Measurements from ENCODE around the gene BRD4.

Gene BRD4

GRCh38 chr19:15231271-15231670 lies 101.1 kb downstream of the BRD4 start (continued):
- TF ChIP-seq ZNF157 (tag by site-specific recombination; IDR thresholded peaks at IDR 0.05) = no peak
- TF ChIP-seq ZNF704 (tag by site-specific recombination; IDR thresholded peaks at IDR 0.05) = no peak
- TF ChIP-seq ZBTB44 (tag by site-specific recombination; IDR thresholded peaks at IDR 0.05) = no peak
- no peak for TF ChIP-seq ZNF596 (tag by site-specific recombination; IDR thresholded peaks at IDR 0.05)

DNA sequence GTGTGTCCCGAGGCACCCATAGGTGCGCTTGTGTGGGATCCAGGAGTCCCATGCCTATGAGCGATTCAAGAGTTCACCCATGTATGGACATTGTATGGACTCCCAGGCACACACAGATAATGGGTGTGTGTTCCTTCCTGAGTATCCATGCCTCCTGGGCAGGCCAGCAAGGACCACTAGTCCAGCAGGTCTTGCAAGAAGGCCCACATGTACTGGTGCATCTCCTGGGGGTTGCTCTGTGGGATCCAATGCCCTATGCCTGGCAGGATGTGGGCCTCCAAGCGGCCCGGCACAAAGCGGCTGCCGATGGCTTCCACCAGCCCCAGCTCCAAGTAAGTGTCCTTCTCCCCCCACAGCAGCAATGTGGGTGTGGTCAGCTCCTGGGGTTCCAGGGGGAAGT lies 105.1 kb downstream of the BRD4 start:
- Histone ChIP-seq H3K4me1 (ENCODE audit: control insufficient read depth, insufficient read depth, low read length) (no peaks in the 10 kb centered on the region), H3K9me3 (ENCODE audit: control insufficient read depth, insufficient read depth, low read depth, low read length) (no peaks in the 10 kb centered on the region), H3K36me3 (ENCODE audit: control insufficient read depth in 2 of 2, insufficient read depth in 1 of 2, low read length in 2 of 2) (no peaks in the 10 kb centered on the region), H3K4me3 (ENCODE audit: low read depth, low read length) (no peak overlapping the region), H3K27ac (ENCODE audit: extremely low read depth, low read depth, low read length) (no peak overlapping the region)
- no peak for TF ChIP-seq ZNF2 (tag by site-specific recombination; IDR thresholded peaks at IDR 0.05)
- peak; percentile 83 for TF ChIP-seq ZNF157 (tag by site-specific recombination; IDR thresholded peaks at IDR 0.05)
- POLR2A ChIA-PET = interaction anchor here (0.5 kb wide), 1 partner anchor 42 kb away, joined by 6 read pairs; no protein-coding TSS in a partner anchor
- CTCF ChIA-PET = no interaction called here

GRCh38 chr19:15225760-15226159 lies 106.6 kb downstream of the BRD4 start:
- no peaks in the 10 kb centered on the region for H3K36me3 ChIP-seq (ENCODE audit: control insufficient read depth in 2 of 2, insufficient read depth in 1 of 2, low read length in 2 of 2)
- CTCF ChIA-PET = interaction anchor here (0.6 kb wide), 1 partner anchor 312 kb away, joined by 3 read pairs; no protein-coding TSS in a partner anchor
- no peak overlapping the region for H3K27ac ChIP-seq (ENCODE audit: extremely low read depth, low read depth, low read length)
- H3K9me3 ChIP-seq (ENCODE audit: control insufficient read depth, insufficient read depth, low read depth, low read length) = no peaks in the 10 kb centered on the region
- no peaks in the 10 kb centered on the region for H3K4me1 ChIP-seq (ENCODE audit: control insufficient read depth, insufficient read depth, low read length)
- POLR2A ChIA-PET = interaction anchor here (0.6 to 0.7 kb wide), 3 partner anchors 72 to 363 kb away, joined by 3 to 5 read pairs (median 4); no protein-coding TSS in a partner anchor
- H3K4me3 ChIP-seq (ENCODE audit: low read depth, low read length) = no peak overlapping the region
- TF ChIP-seq, protein P1, sequence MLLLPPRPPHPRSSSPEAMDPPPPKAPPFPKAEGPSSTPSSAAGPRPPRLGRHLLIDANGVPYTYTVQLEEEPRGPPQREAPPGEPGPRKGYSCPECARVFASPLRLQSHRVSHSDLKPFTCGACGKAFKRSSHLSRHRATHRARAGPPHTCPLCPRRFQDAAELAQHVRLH (tag by site-specific recombination; IDR thresholded peaks at IDR 0.05) = no peak
- no peak for TF ChIP-seq SALL2 (tag by site-specific recombination; IDR thresholded peaks at IDR 0.05; ENCODE audit: borderline replicate concordance)
- no peak for TF ChIP-seq REST (tag by site-specific recombination; IDR thresholded peaks at IDR 0.05)
- no peak for TF ChIP-seq PRDM4 (tag by site-specific recombination; IDR thresholded peaks at IDR 0.05)
- TF ChIP-seq ZNF677 (tag by site-specific recombination; IDR thresholded peaks at IDR 0.05) = no peak
- TF ChIP-seq, protein P2, sequence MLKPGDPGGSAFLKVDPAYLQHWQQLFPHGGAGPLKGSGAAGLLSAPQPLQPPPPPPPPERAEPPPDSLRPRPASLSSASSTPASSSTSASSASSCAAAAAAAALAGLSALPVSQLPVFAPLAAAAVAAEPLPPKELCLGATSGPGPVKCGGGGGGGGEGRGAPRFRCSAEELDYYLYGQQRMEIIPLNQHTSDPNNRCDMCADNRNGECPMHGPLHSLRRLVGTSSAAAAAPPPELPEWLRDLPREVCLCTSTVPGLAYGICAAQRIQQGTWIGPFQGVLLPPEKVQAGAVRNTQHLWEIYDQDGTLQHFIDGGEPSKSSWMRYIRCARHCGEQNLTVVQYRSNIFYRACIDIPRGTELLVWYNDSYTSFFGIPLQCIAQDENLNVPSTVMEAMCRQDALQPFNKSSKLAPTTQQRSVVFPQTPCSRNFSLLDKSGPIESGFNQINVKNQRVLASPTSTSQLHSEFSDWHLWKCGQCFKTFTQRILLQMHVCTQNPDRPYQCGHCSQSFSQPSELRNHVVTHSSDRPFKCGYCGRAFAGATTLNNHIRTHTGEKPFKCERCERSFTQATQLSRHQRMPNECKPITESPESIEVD (tag by site-specific recombination; IDR thresholded peaks at IDR 0.05) = no peak
- no peak for TF ChIP-seq ZNF18 (tag by site-specific recombination; IDR thresholded peaks at IDR 0.05)
- no peak for TF ChIP-seq ZNF747 (tag by site-specific recombination; IDR thresholded peaks at IDR 0.05)
- TF ChIP-seq ZNF701 (tag by site-specific recombination; IDR thresholded peaks at IDR 0.05) = no peak
- TF ChIP-seq TCF7L2 (IDR thresholded peaks at IDR 0.05; ENCODE audit: borderline replicate concordance, low read depth, low read length) = no peak
- no peak for TF ChIP-seq ZNF341 (tag by site-specific recombination; IDR thresholded peaks at IDR 0.05; ENCODE audit: low read depth)
- TF ChIP-seq, protein P3, sequence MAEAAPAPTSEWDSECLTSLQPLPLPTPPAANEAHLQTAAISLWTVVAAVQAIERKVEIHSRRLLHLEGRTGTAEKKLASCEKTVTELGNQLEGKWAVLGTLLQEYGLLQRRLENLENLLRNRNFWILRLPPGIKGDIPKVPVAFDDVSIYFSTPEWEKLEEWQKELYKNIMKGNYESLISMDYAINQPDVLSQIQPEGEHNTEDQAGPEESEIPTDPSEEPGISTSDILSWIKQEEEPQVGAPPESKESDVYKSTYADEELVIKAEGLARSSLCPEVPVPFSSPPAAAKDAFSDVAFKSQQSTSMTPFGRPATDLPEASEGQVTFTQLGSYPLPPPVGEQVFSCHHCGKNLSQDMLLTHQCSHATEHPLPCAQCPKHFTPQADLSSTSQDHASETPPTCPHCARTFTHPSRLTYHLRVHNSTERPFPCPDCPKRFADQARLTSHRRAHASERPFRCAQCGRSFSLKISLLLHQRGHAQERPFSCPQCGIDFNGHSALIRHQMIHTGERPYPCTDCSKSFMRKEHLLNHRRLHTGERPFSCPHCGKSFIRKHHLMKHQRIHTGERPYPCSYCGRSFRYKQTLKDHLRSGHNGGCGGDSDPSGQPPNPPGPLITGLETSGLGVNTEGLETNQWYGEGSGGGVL (tag by site-specific recombination; IDR thresholded peaks at IDR 0.05) = no peak

Measured in HEK293 (cell line).